GM12891 (cell line): ENCODE results near the gene SELP.

Source experiments
- POLR2A ChIP-seq: IDR thresholded peaks from 2 replicates; pipeline ENCODE4 v1.6.1; 2011; ENCODE audit warnings: low read depth, low read length, control low read depth
- POLR2AphosphoS5 ChIP-seq: IDR thresholded peaks from 2 replicates; pipeline ENCODE4 v1.6.1; 2011; ENCODE audit warnings: low read depth, low read length, control low read depth

- no peak for TF ChIP-seq POLR2AphosphoS5
- TF ChIP-seq POLR2A, result no peak
These were observed 49.8 kb upstream of the SELP start for GRCh38 chr1:169679692-169680091.
